DMS114 treated with DMSO at 0.1 percent for 48 hours (cell line): Measurements from ENCODE around the gene ABCA6.

Experiments used
- DNase-seq: peaks from one replicate; lab custom pipeline; 2025; ENCODE audit not compliant: unreplicated experiment; lab: John Stamatoyannopoulos, UW

Gene ABCA6

GRCh38 chr17:69143683-69144231 lies 2.1 kb upstream of the ABCA6 start:
- no peak for DNase-seq

DNA sequence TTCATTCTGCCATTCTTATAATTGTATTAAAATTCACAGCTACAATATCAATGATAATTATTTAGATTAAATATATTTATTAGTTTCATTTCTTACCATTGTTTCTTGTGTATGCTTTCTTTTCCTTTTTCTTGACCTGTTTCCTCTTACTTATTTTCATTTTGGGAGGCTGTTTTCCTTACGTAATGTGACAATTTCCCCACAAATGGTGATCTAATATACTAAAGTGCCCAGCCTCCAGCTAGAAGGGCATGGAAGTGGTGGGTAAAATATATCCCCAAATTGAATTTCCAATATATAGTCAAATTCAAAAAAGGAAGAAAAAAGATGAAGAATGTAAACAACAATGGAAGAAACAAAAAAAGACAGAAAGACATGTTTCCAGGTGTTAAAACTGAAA lies 1.5 kb upstream of the ABCA6 start:
- DNase-seq = no peak

DNA sequence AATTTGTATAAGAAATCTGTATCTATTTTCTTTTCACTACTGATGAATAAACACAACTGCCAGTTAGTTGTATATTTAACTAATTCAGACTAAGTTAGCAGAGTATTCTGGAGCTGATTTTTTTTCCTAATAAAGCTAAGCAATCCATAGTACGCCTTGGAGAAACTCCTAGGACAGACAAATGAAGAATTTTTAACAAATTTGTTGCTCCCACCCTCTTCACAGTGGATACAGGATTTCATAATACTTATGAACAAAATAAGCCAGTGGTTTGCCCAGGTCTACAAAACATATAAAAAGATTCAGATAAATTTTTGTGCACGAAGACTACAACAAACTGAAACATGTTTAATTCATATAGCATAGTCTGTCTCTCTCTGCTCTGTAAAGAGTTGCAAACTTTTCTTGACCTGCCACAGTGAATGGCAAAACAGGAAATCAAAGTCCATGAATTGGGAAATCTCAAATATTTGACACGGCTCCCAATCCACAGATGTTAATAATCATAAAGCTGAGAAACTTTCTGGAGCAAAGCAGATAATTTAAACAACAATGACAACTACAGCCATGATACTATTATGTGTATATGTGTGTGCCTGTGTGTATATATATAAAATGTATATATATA lies 594 bp upstream of the ABCA6 start:
- no peak for DNase-seq

DNA sequence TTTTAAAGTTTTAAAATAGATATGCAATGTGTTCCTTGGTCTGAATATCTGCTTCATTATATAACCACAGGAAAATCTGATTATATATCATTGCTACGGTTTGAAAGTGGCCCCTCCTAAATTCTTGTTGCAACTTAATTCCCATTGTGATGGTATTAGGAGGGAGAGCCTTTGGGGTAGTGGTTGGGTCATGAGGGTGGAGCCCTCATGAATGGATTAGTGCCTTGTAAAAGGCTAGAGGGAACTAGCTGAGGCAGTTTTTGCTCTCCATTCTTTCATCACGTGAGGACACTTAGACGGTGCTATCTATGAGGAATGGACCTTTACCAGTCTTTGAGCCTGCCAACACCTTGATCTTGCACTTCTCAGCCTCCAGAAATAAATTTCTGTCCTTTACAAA lies 7.6 kb downstream of the ABCA6 start:
- DNase-seq = no peak

- DNase-seq = no peak
Observed at GRCh38 chr17:69130627-69131296, 10.9 kb downstream of the ABCA6 start.

DNA sequence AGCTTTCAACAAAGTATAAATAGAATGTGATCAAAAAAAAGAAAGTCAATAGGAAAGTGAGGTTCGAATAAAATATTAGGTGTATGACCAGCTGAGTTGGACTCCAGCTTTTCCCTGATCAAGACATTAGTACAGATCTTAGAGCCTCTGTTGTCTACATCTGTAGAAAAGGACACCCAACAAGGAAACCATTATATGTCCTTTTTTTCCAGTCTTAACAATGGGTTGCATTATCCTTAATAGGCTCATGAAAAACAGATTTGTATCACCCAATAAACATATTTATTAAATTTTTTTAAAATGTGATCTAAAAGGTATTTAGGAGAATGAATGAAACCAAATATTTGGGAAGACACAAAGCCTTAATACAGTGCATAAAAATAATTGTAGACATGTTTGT lies 18.1 kb downstream of the ABCA6 start:
- DNase-seq = no peak

DNA sequence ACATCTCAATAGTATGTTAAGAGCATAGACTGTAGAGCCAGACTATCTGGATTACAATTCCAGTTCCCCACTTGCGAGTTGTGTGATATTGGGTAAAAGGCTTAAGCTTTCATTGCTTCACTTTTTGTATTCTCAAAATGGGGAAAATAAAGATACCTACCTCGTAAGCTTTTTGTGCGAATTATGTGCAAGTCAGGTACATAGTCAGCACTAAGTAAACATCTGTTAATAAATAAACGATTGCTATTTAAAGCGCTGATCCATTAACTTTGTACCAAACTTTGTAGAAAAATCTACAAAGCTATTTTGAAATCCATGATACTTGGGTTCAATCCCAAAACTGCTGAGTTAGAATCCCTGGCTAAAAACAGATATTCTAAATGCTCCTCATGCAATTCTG lies 19.6 kb downstream of the ABCA6 start:
- DNase-seq = no peak

GRCh38 chr17:69117855-69118784 lies 23.6 kb downstream of the ABCA6 start:
- no peak for DNase-seq

DNA sequence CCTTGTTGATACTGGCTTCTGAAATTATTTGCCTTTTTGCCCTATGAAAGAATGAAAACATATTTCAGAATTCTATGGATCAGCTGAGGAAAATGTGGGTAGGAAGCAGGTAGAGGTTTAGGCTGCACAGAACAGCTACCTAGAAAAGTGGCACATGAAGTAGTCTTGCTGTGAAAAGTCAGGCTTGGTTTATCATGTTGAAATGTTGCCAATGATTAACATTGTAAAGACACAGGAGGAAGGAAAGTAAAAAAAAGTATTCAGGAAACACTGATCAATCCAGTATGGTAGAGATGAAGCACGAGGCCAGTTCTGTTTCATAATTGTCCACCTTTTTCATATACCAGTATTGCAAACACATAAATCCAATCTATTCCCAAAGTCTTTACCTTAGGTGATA lies 29.9 kb downstream of the ABCA6 start:
- no peak for DNase-seq

- no peak for DNase-seq
Observed at GRCh38 chr17:69105907-69106730, 35.6 kb downstream of the ABCA6 start.

- DNase-seq = no peak
Observed at GRCh38 chr17:69103557-69104233, 38.0 kb downstream of the ABCA6 start.

DNA sequence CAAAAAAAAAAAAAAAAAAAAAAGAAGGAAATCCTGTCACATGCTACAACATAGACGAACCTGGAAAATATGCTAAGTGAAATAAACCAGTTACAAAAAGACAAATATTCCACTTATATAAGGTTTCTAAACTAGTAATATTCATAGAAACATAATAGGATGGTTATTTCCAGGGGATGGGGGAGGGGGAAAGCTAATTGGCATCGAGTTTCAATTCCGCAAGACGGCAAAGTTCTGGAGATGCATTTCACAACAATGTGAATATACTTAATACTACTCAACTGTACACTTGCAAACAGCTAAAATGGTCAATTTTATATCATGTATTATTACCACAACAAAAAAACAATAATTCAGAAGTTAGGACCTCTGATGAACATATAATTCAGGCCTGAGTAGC lies 43.1 kb downstream of the ABCA6 start:
- DNase-seq = no peak

DNA sequence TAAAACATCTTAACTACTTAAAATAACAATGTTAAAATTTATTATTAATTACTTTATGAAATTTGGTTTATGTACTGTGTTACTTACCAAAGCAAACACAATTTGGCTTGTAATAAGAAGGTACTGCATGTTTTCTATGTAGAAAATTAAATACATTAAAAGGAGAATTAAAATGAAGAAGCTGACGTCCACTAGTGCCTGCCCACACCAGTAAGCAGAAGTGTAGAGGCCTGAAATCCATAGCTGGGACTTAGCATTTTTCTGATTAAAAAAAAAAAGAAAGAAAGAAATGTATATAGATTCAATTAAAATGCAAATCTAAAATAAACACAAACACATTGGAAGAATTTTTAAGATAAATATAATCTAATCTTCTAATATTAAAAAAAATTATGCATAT lies 45.2 kb downstream of the ABCA6 start:
- DNase-seq = no peak

DNA sequence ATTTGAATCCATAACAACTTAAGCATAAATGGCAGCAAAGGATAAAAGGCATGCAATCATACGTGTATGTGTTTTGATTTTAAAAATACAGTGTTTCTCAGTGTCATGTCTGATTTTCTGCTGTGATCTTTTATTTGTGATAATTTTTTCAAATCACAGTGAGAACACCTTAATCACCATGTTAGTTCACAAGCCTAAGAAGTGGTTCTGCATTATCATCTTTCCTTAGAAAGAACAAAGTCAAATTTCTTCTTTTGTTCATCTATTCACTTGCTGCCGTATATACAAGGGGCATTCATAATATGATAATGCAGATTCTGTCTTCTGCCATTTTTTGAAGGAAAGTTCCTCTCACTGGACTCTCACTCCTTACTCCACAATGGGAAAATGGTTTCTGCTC lies 47.7 kb downstream of the ABCA6 start:
- no peak for DNase-seq

DNA sequence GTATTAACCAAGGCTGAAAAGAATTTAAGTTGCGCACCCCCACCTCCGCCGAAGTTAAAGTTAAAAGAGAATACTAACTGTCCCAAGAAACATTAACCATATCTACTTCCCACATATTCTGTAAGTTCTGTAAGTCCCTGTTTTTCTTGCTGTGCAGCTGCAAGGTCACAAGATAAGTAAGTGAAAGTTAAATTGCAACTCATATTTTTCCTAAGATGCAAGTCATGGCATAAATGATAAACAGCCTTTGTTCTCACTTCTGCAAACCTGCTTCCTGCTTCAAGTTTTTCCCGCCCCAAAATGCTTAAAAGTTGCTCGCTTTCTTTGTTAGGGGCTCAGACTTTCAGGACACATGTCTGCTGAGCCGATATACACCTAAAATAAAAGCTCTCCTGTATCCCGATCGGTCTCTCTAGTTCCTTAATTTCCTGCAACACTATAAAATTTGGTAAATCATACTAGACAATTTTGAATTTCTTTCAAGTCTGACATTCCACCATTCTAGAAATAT lies 48.4 kb downstream of the ABCA6 start:
- no peak for DNase-seq

DNA sequence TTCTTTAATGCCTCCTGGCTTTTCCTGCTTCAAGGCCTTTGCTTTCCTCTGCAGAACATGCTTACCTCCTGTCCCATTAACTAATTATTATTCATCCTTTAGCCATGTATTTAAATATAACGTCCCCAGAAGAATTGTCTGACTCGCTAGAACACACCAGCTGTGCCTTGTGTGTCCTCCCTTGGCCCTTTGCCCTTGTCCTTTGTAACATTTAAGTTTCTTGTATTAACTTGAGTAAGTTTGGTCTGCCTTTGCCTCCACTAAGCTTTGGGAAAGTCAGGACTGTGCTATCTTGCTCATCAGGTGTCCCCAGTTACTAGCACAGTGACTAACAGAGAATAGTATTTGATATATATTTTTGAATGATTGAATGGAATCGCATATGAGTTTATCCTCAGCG lies 51.3 kb downstream of the ABCA6 start:
- no peak for DNase-seq

GRCh38 chr17:69088643-69089200 lies 53.0 kb downstream of the ABCA6 start:
- no peak for DNase-seq

- DNase-seq = no peak
Observed at GRCh38 chr17:69086641-69087040, 55.1 kb downstream of the ABCA6 start.

- no peak for DNase-seq
Observed at GRCh38 chr17:69084911-69085310, 56.8 kb downstream of the ABCA6 start.

- no peak for DNase-seq
Observed at GRCh38 chr17:69082696-69083095, 59.0 kb downstream of the ABCA6 start.
